NCI-H2029 treated with DMSO at 0.1 percent for 48 hours (cell line): ENCODE measurements around the gene C20orf144.

Experiments used
- DNase-seq: peaks from one replicate; lab custom pipeline; 2025; lab: John Stamatoyannopoulos, UW

The C20orf144 gene

GRCh38 chr20:33677991-33678702, 16.0 kb downstream of the C20orf144 start:
- no peak for DNase-seq

GRCh38 chr20:33679758-33680485, 17.8 kb downstream of the C20orf144 start:
- no peak for DNase-seq

DNA sequence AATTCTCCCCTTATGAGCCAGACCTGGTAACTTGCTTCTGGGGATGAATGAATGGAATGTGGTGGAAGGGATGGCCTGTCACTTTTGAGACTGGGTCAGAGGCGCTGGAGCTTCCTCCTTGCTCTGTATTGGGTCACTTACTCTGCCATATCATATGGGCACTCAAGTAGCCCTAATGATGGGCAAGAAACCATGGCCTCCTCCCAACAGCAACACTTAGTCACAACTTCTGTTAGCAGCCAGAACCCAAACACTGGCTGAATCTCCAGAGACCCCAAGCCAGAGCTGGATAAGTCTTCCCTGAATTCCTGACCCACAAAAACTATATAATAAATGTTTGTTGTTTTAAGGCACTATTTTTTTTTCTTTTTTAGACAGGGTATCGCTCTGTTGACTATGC, 18.6 kb downstream of the C20orf144 start:
- no peak for DNase-seq

DNA sequence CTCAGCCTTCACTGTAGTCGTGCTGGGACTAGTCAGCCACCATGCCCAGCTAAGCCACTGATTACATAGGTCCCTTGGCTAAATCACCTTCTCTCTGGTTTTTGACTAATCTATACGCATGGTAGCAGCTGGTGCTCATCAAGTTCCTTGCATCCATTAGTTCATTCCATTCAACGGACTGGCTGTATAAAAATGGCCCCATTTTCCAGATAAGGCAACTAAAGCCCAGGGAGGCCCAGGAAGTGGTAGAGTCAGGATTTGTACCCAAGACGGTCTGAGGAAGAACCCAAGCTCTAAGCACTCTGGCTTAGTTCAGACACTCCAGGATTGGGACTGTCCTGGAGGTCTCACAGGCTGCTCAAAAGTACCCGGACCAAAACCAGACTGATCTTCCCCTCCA, 19.2 kb downstream of the C20orf144 start:
- DNase-seq, result no peak

DNA sequence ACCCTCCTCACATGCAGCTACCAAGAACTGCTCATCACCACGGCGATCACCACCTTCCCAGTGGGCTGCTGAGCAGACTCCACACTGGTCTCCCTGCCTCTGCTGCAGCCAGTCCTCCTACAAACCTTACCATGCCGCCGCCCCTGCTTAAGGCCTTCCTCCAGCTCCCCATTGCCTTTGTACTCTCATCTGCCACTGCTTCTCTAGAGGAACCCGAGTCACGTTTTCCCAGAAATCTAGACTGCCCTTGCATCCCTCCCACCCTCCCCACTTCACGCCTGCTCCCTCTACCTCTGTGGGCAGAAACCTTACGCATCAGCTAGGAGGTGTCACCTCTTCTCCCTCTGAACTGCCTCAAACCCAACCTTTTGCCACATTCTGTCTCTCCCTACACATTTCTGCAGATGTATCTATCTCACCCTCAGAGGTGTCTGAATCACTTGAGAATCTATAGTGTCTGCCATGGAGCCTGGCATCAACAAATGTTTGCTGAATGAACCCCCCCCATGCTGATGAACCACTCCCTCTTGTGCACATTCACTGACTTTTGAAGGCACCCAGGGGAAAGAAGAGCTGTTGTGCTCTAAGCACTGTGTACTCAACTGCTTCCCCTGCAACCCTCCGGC, 19.7 kb downstream of the C20orf144 start:
- DNase-seq, result no peak

DNA sequence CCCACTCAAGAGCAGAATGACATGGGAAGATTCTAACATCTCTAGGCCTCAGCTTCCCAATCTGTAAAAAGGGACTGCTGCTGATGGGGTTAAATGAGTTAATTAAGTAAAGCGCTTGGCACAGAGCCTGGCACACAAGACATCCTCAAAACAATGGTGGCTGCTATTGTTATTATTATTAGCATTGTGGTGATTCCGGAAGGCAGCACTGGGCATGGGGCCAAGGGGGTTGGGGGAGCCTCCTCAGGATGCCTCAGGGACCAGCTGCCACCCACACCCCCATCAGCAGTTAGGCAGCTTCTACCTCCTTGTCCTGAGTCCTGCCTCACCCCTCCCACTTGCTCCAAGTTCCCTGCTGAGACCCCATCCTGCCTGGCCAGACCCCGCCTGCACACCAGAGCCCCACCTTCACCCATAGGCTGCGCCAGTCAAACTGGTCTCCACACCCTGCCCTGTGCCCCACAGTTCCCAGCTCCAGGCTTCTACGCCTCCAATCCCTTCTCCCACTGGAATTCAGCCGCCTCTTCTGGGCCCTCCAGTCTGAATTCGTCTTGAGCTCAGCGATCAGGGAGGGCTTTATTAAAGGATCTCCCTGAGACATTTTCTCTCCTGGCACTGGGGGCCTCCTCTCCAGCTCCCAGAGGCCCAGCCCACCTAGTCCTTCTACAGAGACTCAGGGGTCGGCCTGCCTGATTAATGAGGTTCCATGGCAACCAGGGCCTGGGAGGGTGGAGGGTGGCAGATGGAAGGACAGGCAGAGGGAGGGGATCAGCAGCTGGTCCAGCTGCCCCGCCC, 22.6 kb downstream of the C20orf144 start:
- no peak for DNase-seq

DNA sequence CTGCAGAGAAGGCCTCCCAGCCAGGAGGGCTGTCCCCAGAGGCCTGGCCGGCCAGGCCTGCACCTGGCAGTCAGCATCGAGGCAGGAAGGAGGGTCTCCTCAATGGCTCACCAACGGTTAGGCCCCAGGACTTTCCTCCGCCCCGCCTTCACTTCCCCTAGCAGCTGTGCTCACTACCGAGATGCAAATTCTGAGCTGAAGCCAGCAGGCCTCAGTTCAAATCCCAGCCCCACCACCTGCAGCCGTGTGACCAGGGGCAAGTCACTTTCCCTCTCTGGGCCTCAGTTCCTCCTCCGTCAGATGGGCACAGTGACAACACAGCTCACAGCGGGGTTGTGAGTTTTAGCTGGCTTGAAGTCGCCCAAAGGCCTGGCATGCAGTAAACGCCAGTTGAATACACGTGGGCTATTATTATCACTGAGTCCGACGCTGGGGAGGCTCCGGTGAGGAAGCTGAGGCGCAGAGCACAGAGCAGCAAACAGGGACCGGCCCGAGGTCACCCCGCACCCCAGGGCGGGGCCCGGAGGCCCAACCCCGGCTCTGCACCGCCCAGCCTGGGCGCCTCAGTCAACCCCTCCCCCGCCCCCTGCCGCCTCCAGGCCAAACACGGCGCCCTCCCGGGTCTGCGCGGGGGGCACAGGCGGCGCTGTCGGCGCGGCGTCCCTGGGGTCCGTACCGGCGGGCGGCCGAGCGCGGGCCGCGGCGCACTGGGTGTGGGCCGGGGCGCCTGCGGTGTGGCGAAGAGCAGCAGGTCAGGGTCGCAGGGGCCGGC, 23.4 kb downstream of the C20orf144 start:
- DNase-seq, result no peak

- DNase-seq, result peak; percentile 72
Observed at GRCh38 chr20:33686100-33686983, 24.2 kb downstream of the C20orf144 start, which contains the start of gene E2F1. E2F1 (minus strand) TSS chr20:33686385; CDS start chr20:33686264, 121 bp downstream.

DNA sequence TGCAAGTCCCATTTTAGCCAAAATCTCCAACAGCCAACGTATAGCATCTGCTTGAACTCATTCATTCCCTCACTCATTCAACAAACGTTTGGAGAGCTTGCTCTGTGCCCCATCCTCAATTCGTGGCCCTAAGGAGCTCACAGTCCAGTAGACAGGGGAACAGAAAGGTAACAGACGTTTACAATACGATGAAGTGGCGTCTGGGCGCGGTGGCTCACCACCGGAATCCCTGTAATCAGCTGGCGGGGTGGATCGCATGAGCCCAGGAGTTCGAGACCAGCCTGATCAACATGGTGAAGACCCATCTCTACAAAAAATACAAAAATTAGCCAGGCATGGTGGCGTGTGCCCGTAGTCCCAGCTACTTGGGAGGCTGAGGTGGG, 24.8 kb downstream of the C20orf144 start:
- no peak for DNase-seq

GRCh38 chr20:33687370-33687915, 25.3 kb downstream of the C20orf144 start:
- no peak for DNase-seq

DNA sequence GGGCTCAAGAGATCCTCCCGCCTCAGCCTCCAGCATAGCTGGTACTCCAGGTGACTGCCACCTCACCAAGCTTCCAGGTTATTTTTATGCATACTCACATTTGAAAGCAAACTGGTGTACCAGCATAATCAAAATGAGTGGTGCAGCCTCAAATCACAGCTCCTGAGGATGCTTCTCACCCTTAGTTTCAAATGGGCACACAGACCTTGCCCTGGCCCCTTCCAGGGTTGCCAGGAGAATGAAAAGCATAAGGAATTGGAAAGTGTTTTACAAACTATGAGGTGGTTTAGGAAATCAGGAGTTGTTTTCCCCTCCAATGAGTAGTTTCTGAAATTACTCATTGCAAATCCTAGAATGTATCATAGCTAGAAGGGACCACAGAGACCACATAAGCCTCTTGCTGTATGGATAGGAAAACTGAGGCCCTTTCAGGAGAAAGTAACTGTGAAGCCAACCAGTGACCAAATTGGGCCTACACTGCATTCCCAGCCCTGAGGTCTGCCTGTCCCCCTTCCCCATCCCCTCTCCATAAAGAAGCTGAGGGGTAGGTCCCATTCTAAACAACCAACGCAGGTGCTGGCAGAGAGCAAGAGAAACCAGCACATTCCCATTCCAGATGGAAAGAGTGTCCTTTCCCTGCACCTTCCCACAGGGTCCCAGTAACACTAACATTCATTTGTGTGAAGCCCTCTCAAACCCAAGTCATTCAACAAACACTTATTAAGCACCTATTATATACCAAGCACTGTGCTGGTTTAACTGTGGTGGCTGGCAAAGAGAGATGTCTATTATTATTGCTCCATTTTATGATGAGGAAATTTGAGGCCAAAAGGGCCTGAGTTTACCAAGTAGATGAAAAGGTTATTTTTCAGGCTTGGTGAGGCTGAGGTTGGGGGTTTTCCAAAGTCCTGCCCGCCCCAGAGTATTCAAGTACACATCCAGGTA, 26.1 kb downstream of the C20orf144 start:
- DNase-seq, result no peak

DNA sequence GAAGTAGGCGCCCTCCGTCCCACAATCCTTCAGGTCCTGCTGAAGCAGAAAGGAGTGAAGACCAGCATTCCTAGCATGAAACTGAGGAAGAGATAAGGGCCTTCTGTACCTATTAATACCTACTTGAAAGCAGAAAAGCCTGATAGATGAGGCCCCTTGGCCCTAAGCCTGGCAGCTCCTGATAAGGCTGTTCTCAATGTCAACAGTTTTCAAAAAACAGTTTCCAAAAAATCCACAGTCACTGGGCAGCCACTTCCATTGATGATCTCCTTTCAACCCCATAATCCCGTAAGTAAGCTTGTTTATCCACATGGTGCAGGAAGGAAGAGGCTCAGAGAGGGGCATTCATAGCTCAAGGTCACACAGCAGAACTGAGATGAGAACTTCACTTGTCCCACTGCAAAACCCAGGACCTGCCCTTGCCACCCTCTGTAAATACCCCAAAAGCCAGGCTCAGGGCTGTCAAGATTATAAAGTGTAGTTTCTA, 26.9 kb downstream of the C20orf144 start:
- DNase-seq, result no peak

GRCh38 chr20:33689493-33689892, 27.4 kb downstream of the C20orf144 start:
- no peak for DNase-seq

- DNase-seq, result no peak
Observed at GRCh38 chr20:33689973-33690372, 27.8 kb downstream of the C20orf144 start.

DNA sequence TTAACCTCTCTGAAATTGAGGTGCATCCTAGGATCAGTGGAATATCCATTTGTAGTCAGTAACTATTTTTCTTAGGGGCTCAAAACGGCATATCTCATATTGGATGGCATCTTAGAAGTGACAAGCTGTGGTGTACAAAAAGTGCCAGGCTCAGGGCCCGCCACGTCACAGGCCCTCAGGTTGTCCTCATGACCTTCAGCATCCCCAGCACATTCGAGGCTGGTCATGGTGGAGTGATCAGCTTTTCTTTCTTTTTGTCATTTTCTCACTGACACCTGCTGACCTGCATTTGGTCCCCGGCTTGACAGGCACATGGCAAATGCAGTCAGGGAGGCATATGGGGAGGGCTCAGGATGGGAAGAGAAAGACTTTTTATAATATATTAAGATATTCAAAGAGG, 31.2 kb downstream of the C20orf144 start:
- no peak for DNase-seq

DNA sequence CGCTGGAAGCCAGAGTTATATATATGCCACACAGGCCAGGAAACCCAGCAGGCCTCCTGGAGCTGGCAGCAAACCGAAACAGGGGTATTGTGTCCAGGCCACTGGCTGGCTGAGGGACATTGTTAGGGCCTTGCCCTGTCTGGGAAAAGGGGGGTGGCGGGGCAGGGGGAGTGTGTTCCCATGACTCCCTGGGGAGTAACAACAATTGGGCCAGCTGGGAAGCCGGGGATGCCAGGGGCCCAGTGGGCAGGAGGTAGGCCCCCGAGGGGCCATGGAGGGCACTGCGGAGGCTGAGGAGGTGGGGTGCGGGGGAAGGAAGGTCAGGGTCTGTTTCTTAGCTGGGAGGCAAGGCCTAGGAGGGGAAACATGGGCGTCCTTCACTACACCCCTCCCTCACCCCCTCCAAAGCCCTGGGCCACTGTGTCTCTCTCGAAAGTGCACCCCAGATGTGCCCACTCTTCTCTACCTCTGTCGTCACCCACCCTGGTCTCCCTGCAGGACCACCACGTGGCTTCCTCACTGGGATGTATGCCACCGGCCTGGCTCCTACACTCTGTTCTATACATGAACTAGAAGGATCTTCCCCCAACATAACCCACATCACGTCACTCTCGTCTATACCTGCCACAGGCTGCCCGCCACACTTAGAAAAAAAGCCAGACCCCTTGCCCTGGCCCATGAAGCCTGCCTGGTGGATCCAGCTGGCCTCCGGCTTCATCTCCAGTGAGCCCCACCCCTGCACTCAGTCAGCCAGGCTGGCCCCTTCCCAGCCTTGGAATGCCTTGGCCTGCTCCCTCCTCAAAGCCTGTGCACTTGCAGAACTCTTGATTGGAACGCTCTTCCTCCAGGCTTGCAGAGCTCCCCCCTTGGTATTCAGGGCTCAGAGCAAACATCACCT, 31.9 kb downstream of the C20orf144 start:
- no peak for DNase-seq

DNA sequence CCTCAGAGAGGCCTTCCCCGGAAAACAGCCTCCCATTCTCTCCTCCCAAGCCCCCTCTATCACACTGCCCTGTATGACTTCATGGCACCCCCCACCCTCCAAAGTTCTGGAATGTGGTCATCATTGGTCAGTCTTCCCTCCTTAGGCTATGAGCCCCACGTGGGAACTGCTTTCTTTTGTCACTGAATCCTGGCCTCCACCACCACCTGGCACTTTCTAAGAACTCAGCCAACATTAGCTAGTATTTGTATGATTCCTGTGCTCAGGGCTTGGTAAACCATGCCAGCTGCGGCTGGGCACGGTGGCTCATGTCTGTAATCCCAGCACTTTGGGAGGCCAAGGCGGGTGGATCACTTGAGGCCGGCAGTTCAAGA, 32.5 kb downstream of the C20orf144 start:
- no peak for DNase-seq

- DNase-seq, result no peak
Observed at GRCh38 chr20:33696448-33696847, 34.3 kb downstream of the C20orf144 start.
